Amniotic epithelial cell (primary cell): ENCODE results near the gene MBP.
"Not testable (repeated sequence)": the region's sequence is repeated elsewhere in the genome, so short reads cannot be mapped to it uniquely, and the experiment has no call there.

Experiments used
- DNase-seq: peaks from one replicate; pipeline ENCODE4 v3.0.0-alpha.2; 2010; ENCODE audit warnings: low read depth

The MBP gene

DNA sequence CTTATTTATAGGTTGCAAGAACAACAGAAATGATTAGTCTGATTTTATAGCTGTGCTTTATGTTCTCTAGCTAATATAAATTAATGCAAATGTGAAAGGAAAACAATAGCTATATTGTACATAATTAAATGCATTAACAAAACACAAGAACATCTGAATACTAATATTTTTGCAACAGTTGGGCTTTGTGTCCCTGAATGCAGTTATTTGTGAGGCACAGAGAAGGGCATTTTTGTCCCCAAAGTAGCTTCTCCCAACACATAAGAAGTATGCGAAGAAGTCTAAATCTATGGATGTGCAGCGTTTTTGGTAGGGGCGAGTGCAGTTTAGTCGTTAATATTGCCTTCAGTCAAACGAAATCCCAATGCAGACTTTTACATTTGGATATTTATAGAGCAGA is 110.0 kb downstream of the MBP start:
- DNase-seq: no peak

GRCh38 chr18:77022116-77022515 is 110.5 kb downstream of the MBP start:
- DNase-seq: no peak

GRCh38 chr18:77021478-77021877 is 111.1 kb downstream of the MBP start:
- not testable (repeated sequence) for DNase-seq

GRCh38 chr18:77021075-77021474 is 111.5 kb downstream of the MBP start:
- DNase-seq: no peak

DNA sequence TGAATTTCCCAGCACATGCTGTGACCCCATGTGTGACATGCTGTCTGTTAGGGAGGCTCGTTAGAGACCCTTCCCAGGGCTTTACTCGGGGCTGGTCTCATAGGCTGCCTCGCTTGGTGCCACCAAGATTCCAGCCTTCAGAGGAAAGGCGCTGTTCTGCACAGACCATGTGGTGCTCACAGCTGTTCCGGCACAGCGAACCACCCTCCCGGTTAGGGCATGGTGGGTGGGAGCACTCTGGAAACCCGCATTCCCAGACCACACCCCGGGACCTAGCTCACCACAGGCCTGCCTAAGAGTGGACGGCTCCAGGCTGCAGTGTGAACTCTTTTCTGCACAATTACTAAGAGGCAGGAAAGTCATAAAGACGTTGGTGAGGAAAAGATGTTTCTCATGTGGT is 112.0 kb downstream of the MBP start:
- DNase-seq: no peak

DNA sequence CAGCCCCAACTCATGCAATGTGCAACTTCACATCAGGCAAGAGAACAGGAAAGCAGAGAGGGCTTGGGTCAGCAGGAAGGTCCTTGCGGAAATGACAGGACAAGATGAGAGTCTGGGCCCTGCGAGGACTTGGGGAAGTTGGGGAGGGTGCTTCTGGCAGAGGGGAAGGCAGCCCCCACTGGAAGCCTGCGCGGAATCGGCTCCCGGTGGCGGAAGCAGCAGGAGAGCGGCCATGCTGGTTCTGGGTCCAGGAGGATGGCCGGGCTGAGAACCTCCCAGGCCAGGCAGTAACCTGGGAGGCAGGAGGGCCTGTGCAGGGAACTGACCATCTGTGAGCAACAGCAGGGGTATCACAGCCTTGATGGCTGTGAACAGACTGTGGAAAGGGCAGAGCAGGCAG is 112.9 kb downstream of the MBP start:
- no peak for DNase-seq

DNA sequence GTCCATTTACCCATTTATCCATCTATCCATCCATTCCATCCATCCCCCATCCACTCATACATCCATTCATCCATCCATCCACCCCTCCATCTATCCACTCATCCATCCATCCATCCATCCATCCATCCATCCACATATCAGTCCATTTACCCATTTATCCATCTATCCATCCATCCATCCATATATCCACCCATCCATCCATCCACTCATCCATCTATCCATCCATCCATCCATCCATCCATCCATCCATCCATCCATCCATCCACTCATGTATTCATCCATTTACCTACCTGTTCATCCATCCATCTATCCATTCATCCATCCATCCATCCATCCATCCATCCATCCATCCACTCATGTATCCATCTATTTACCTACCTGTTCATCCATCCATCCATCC is 113.9 kb downstream of the MBP start:
- DNase-seq: not testable (repeated sequence)

GRCh38 chr18:77017355-77017754 is 115.2 kb downstream of the MBP start:
- no peak for DNase-seq

DNA sequence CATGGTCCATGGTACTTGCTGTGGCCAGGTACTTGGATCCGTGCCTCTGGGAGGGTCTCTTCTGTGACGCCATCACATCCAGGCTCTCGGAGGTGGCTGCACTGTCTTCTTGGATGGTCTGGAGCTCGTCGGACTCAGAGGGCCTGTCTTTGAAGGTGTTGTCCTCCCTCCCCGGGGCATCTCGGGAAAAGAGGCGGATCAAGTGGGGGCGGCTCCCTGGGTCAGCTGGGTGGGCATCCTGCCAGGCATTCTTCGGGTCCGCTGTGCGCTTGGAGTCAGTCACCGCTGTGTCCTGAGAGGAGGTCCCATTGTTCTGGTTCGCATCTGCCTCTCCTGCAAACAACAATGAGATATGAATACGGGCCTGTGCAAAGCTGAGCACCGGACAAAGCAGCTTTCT is 115.6 kb downstream of the MBP start:
- no peak for DNase-seq

GRCh38 chr18:77015771-77016710 is 116.5 kb downstream of the MBP start:
- no peak for DNase-seq

DNA sequence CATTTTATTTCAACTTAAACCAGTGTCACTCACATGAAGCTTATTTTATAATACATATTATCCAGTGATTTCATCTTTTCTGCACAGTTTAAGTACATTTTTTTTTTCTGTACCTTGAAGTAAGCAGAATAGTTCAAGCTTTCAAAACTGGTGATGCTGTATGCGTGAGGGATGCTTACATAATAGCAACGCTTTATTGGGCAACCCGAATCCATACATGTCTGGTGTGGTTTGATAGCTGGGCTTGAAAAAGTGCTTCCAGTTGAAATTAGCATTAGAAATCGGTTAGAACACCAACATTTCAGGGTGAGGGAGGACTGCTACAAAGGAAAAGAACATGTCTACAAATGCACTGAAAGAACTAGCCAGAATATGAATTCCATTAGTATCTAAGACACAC is 117.4 kb downstream of the MBP start:
- peak; percentile 66 for DNase-seq

DNA sequence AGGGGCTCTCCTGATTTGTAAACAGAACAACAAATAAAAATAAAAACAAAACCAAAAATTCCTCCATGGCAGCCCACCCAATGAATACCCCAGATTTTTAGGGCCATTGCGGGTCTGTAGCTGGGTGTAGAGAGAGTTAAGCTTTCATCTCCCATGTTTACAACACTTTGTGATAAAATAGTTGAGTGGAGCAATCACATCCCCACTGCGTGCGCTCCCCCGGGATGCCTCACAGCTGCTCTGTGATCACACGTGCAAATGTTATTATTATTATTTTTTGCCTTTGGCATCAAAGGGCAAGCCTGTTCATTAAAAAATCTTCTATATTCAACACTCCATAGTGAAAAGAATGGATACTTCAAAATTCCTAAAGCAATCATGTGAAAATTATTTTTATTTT is 118.0 kb downstream of the MBP start:
- peak; percentile 30 for DNase-seq

GRCh38 chr18:77013811-77014521 is 118.6 kb downstream of the MBP start:
- DNase-seq: no peak

DNA sequence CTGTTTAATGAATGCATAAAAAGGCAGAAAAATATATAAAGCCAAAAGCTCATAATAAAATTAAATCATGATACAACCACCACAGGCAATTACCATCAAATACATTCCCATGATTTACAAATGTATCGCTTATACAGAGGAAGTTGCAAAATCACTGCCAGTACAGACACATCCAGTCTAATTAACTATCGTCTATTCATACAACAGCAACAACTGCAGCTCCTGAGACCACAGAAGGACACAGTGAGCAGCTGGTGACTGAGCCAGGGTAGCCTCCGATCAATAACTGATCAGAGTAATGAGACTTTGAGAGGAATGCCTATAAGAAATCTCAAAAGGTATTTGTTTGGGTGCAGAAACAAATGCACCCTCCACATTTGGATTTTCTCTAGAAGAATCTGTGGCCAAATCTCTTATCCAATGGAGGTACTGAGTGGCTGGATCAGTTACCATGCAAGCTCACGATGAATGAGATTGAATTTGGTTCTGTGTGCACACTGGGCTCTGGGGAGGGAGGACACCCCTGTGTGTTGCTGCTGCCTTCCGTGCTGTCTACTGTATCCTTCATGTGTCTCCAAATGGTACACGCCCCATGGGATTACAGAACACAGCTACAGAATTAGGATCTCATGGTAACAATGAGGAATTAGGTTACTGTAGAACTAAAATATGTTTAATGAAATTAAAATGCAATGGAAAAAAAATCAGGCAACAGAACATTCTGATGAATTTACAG is 119.6 kb downstream of the MBP start:
- DNase-seq: no peak

- no peak for DNase-seq
Measured at GRCh38 chr18:77012120-77012519, 120.5 kb downstream of the MBP start.

- no peak for DNase-seq
Measured at GRCh38 chr18:77009675-77010074, 122.9 kb downstream of the MBP start.

- no peak for DNase-seq
Measured at GRCh38 chr18:77008576-77009315, 123.8 kb downstream of the MBP start.

- DNase-seq: no peak
Measured at GRCh38 chr18:77008006-77008405, 124.6 kb downstream of the MBP start.

- DNase-seq: no peak
Measured at GRCh38 chr18:77007251-77007650, 125.3 kb downstream of the MBP start.

- DNase-seq: no peak
Measured at GRCh38 chr18:77006305-77007175, 126.0 kb downstream of the MBP start.

- DNase-seq: no peak
Measured at GRCh38 chr18:77005651-77006195, 126.9 kb downstream of the MBP start.
